ENCODE measurements around the gene SEC14L5.

- TF ChIP-seq CTCF (IDR thresholded peaks at IDR 0.05 in 8 of 11, conservative IDR thresholded peaks at IDR 0.05 in 3 of 11) (no peak), POLR2A (IDR thresholded peaks at IDR 0.05) (no peak)
These were observed 68.5 kb downstream of the SEC14L5 start for GRCh38 chr16:5026664-5027063.

Data from spleen (tissue), 7 donors.